Transverse colon (tissue), 4 donors: ENCODE data around the gene OSCAR. TPM values are rescaled to one million over a fixed set of nuclear protein-coding genes. Genes with fewer than 3 reads are reported as not detected.
"Not testable (repeated sequence)": the region's sequence is repeated elsewhere in the genome, so short reads cannot be mapped to it uniquely, and the experiment has no call there.

Experiments
- DNase-seq: peaks from one replicate; pipeline ENCODE4 v3.0.0-alpha.2; 2019
- H3K27ac ChIP-seq, 4 donors: fragments of 200-600 bp; sonication (generic); 2 replicates each; pipeline ENCODE4 v1.5.1; 2016 to 2018; ENCODE audit warnings: inconsistent platforms in 4 of 4
- H3K27me3 ChIP-seq: fragments of 200-600 bp; sonication (generic); 2 replicates; pipeline ENCODE4 v1.5.1; 2017; ENCODE audit warnings: inconsistent platforms
- H3K36me3 ChIP-seq, 4 donors: fragments of 200-600 bp; sonication (generic); 2 replicates each; pipeline ENCODE4 v1.5.1; 2017 to 2019; ENCODE audit warnings: inconsistent platforms in 4 of 4
- H3K4me1 ChIP-seq, 4 donors: fragments of 200-600 bp; sonication (generic); 2 replicates each; pipeline ENCODE4 v1.5.1; 2017 to 2020; ENCODE audit warnings: inconsistent platforms in 4 of 4
- H3K4me3 ChIP-seq, 4 donors: fragments of 200-600 bp; sonication (generic); 1 replicate in 1 of 4; 2 replicates in 3 of 4; pipeline versions ENCODE4 v1.5.1 to v1.6.1; 2017 to 2019; ENCODE audit warnings: inconsistent platforms in 4 of 4
- H3K9me3 ChIP-seq, 2 donors: fragments of 200-600 bp; sonication (generic); 2 replicates each; pipeline ENCODE4 v1.5.1; 2017 to 2019; ENCODE audit warnings: inconsistent platforms in 2 of 2
- EP300 ChIP-seq: sonication (generic); formaldehyde crosslinking; IDR thresholded peaks from one replicate; pipeline ENCODE4 v1.6.1; 2017; ENCODE audit warnings: antibody characterized with exemption, low read depth
- POLR2A ChIP-seq: fragments of 450-650 bp; IDR thresholded peaks from one replicate; pipeline ENCODE4 v1.6.1; 2016; ENCODE audit warnings: antibody characterized with exemption, mild to moderate bottlenecking, moderate library complexity
- POLR2AphosphoS5 ChIP-seq, 3 donors: sonication (generic); formaldehyde crosslinking; IDR thresholded peaks; one replicate each; pipeline ENCODE4 v1.6.1; 2016; ENCODE audit warnings: antibody characterized with exemption in 3 of 3
- WGBS, 2 donors: methylation state at CpG; one replicate each; pipeline ENCODE4 v1.1.5; 2018; ENCODE audit warnings: low coverage in 1 of 2; 5-methylcytosine and 5-hydroxymethylcytosine counted together
- in situ Hi-C, 4 donors: fragments of 200-750 bp; cut with MboI; loops; one replicate each; pipeline versions ENCODE4 v1.15.0 to v1.15.1; 2017; ENCODE audit warnings: low sequenced_read_pairs in 3 of 4, low pct_ligation_motif_present in 1 of 4, low pct_unique_long_range_greater_than_20kb in 1 of 4
- intact Hi-C: fragments of 100-400 bp; cut with DNase I; formaldehyde crosslinking; loops from one replicate; pipeline ENCODE4 v1.15.1; 2023; ENCODE audit warnings: low total_unique reads
- total RNA-seq, 4 donors: library from RNA; depleted of rRNA; stranded (reverse); fragments of >200 nt; gene quantifications; one replicate each; pipeline ENCODE4 v1.1.0, GENCODE V29; 2016
- TF ChIP-seq, protein P1 (sequence below), 5 experiments: fragments of 200-600 bp in 3 of 5; fragments of 450-650 bp in 2 of 5; sonication (generic) in 3 of 5; IDR thresholded peaks; 1 replicate in 2 of 5; 2 replicates in 3 of 5; pipeline ENCODE4 v1.5.1; 2016 to 2017; ENCODE audit warnings: antibody characterized with exemption in 5 of 5, inconsistent platforms in 3 of 5, mild to moderate bottlenecking in 2 of 5, moderate library complexity in 1 of 5

Gene OSCAR
- total RNA-seq, 4 donors from 2014 or later: 0.27 to 3.2 (median 0.75) TPM; not detected in 1

DNA sequence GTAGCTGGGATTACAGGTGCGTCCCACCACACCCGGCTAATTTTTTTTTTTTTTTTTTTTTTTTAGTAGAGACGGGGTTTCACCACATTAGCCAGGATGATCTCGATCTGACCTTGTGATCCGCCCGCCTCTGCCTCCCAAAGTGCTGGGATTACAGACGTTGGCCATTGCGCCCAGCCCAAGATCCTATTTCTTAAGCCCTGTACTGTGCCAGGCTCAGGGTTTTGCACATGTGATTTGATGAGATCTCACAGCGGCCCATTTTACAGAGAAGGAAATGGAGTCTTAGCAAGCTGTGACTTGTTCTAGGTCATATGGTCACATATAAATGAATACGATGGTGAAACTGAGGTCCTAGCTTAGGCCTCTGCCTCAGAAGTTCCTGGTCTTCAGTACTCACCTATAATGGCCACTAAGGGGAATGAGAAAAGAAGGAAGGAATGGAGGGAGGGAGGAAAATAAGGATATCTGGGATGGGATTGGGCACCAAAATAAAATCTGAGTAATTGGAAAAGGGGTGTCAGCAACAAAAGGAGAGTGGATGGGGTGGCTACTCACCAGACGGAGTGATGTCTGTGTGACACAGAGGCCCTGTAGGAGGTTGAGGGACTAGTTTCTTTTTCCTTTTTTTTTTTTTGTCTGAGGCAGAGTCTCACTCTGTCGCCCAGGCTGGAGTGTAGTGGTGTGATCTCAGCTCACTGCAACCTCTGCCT lies 1.3 kb downstream of the OSCAR start:
- intact Hi-C loops: no loop called here
- TF ChIP-seq POLR2AphosphoS5 (IDR thresholded peaks at IDR 0.05): no peak
- no peak for TF ChIP-seq EP300
- TF ChIP-seq, protein P1, sequence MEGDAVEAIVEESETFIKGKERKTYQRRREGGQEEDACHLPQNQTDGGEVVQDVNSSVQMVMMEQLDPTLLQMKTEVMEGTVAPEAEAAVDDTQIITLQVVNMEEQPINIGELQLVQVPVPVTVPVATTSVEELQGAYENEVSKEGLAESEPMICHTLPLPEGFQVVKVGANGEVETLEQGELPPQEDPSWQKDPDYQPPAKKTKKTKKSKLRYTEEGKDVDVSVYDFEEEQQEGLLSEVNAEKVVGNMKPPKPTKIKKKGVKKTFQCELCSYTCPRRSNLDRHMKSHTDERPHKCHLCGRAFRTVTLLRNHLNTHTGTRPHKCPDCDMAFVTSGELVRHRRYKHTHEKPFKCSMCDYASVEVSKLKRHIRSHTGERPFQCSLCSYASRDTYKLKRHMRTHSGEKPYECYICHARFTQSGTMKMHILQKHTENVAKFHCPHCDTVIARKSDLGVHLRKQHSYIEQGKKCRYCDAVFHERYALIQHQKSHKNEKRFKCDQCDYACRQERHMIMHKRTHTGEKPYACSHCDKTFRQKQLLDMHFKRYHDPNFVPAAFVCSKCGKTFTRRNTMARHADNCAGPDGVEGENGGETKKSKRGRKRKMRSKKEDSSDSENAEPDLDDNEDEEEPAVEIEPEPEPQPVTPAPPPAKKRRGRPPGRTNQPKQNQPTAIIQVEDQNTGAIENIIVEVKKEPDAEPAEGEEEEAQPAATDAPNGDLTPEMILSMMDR (IDR thresholded peaks at IDR 0.05): no peak
- TF ChIP-seq POLR2A: no peak
- in situ Hi-C loops: no loop called here
- Histone ChIP-seq H3K4me3 (no peak overlapping the region), H3K27ac (no peak overlapping the region), H3K36me3 (no peaks in the 10 kb centered on the region), H3K27me3 (peaks cover 3% of the 10 kb centered on the region), H3K4me1 (peaks cover 8 to 37% (median 18%) of the 10 kb centered on the region in 4 donors), H3K9me3 (no peaks in the 10 kb centered on the region)
- 87 to 96% methylated on average over 4 to 12 of the region's 12 CpGs for WGBS, 2 donors
- DNase-seq: no peak

DNA sequence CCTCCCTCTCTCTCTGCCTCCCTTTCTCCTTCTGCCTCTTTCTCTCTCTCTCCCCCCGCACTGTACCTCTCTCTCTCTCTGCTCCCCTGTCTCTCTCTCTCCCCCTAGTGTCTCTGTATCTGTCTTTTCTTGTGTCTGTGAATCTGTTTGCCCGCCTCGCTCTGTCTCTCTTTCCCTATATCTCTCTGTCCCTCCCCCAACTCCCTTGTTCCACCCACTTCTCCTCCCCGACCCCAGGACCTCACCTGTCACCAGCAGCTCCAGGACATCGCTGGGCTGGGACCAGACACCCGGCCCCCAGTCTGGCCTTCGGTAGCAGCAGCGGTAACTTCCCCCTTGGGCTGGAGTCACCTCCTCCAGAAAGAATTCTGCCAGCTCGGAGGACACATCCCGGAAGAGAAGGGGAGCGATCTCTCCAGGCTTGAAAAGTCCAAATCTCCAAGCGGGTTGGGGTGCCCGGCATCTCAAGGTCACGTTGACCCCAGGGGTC lies 3.9 kb downstream of the OSCAR start:
- Histone ChIP-seq H3K27ac (peak overlapping the region in 3 of 4 donors; percentile 11 to 77 (median 58)), H3K4me3 (peak overlapping the region in 2 of 4 donors; percentile 4 to 56), H3K36me3 (no peaks in the 10 kb centered on the region), H3K27me3 (peaks cover 3% of the 10 kb centered on the region), H3K9me3 (no peaks in the 10 kb centered on the region), H3K4me1 (peaks cover 7 to 19% (median 8%) of the 10 kb centered on the region in 4 donors)
- DNase-seq: peak; percentile 42
- intact Hi-C loops (no loop called here), in situ Hi-C loops (no loop called here)
- WGBS, 2 donors: 4 to 5% methylated on average over 5 to 14 of the region's 14 CpGs
- TF ChIP-seq EP300 (no peak), POLR2A (no peak), POLR2AphosphoS5 (IDR thresholded peaks at IDR 0.05) (no peak)
- TF ChIP-seq, protein P1 (IDR thresholded peaks at IDR 0.05): no peak

DNA sequence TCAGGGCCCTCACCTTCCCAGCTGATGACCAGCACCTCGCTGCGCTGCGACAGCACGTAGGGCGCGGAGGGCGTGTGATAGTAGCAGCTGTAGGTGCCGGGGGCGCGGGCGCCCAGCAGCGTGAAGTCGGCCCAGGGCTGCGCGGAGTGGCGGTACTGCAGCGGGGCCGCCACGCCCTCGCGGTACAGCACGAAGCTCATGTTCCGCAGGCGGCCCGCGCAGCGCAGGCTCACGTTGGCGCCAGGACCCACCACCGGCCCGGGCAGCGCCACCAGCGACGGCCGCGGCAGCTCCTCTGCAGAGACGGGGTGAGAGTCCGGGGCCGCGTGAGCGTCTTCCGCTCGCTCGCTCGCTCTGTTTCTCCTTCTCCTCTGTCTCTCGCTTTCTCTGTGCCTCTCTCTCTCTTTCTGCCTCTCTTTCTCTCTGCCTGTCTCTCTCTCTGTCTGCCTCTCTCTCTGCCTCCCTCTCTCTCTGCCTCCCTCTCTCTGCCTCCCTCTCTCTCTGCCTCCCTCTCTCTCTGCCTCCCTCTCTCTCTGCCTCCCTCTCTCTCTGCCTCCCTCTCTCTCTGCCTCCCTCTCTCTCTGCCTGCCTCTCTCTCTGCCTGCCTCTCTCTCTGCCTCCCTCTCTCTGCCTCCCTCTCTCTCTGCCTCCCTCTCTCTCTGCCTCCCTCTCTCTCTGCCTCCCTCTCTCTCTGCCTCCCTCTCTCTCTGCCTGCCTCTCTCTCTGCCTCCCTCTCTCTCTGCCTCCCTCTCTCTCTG lies 4.6 kb downstream of the OSCAR start:
- in situ Hi-C loops, H3K9me3 ChIP-seq, intact Hi-C loops, H3K36me3 ChIP-seq, H3K27me3 ChIP-seq: not testable (repeated sequence)
- Histone ChIP-seq H3K27ac (peak overlapping the region in 2 of 4 donors; percentile 58 to 77), H3K4me3 (peak overlapping the region in 3 of 4 donors; percentile 13 to 56 (median 26)), H3K4me1 (peaks cover 7 to 19% (median 8%) of the 10 kb centered on the region in 4 donors)
- TF ChIP-seq POLR2AphosphoS5 (IDR thresholded peaks at IDR 0.05): peak in 1 of 3 donors; percentile 40
- TF ChIP-seq, protein P1 (IDR thresholded peaks at IDR 0.05): peak in 1 of 5 experiments; percentile 48
- DNase-seq: peak; percentile 59
- WGBS, 2 donors: 5% methylated on average over 39 of the region's 46 CpGs; no CpG with 5 or more reads in 1 of the 2 donors
